ENCODE results near the gene TMEM144. TPM values are rescaled to one million over a fixed set of nuclear protein-coding genes. Genes with fewer than 3 reads are reported as not detected.

The TMEM144 gene
- total and polyA plus RNA-seq, 5 donors, result 6.9 to 18.3 (median 13.1) TPM

DNA sequence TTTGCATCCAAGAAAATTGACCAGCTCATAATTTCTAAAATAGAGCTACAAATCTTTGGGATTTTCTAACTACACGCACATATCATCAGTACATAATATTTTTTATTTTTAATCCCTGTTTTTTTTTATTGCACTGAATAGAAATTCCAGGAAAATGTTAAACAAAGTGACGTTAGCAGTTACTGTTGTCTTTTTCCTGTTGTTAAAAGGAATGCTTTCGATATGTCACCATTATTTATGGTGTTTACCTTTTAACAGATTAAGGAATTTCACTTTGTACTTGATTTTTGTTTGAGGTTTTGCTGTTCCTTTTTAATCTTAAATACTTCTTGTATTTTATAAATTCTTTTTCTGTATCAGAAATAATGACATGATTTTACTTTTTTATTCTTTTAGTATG, 89.7 kb downstream of the TMEM144 start:
- no peaks in the 10 kb centered on the region for H3K9me3 ChIP-seq (ENCODE audit: control insufficient read depth, low read length)
- no peak overlapping the region for H3K4me3 ChIP-seq (ENCODE audit: low read length)
- H3K27ac ChIP-seq (ENCODE audit: low read length), result no peak overlapping the region
- 57% methylated on average over 3 of the region's 3 CpGs for WGBS
- H3K4me1 ChIP-seq (ENCODE audit: control insufficient read depth, insufficient read depth, low read length), result no peaks in the 10 kb centered on the region
- H3K27me3 ChIP-seq (ENCODE audit: control insufficient read depth, insufficient read depth), result no peaks in the 10 kb centered on the region
- intact Hi-C loops (cut with DNase I), result no loop called here
- no peak for ATAC-seq
- no peak for DNase-seq

DNA sequence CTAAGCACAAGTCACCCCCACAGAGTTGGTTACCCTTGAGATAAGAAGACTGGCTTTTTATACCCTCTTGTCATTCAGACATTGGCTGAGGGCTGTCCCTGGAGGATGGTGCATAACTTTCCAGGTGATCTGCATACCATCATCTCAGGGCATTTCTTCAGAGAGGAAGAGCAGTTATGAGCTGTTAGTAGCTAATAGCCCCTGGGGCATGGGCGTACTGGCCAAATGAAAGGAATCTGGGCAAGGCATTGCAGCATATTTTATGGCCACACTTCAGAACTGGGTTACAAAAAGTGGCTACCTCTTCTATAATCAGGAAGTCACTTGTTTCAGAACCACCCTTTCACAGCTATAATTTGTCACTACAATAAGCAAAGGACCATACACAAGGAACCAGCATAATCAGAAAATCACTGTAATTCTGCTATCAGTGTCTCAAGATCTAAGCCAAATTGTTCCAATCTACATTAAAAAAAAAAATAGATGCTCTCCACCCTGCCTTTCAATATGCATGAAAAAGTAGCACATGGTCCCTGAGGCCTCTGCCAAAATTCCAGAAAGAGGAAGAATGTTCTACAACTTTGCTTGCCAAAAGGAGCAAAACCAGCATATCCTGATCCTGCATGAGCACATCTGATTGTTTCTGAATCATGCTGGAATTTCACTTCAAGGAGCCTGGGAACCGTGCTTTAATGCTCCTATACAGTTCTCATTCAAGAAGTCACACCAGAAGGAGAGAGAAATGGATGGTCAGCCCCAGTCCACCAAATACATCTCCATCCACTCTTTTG, 92.0 kb downstream of the TMEM144 start:
- Histone ChIP-seq H3K4me1 (ENCODE audit: control insufficient read depth, insufficient read depth, low read length) (no peaks in the 10 kb centered on the region), H3K27me3 (ENCODE audit: control insufficient read depth, insufficient read depth) (no peaks in the 10 kb centered on the region), H3K4me3 (ENCODE audit: low read length) (no peak overlapping the region), H3K9me3 (ENCODE audit: control insufficient read depth, low read length) (no peaks in the 10 kb centered on the region), H3K27ac (ENCODE audit: low read length) (no peak overlapping the region)
- no peak for DNase-seq
- intact Hi-C loops (cut with DNase I), result no loop called here
- WGBS, result 62% methylated on average over 2 of the region's 2 CpGs
- no peak for ATAC-seq

DNA sequence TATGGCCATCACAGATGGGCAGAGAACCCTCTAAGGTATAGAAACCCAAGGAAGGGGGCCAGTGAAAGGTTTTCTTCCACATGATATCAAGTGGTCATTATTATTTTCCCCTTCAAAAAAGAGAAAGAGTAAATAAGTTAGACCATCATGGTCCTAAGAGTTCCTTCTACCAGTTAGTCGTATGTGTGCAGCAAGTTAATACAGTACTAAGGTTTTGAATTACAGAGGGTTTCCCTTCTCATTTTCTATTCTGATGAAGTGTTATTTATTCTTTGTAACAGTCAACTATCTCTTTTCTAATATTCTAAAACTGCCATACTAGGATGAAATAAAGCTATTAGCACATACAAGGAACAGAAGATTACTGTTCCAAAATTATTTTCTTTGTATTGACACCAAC, 94.4 kb downstream of the TMEM144 start:
- ATAC-seq (no peak), DNase-seq (no peak)
- Histone ChIP-seq H3K4me3 (ENCODE audit: low read length) (no peak overlapping the region), H3K9me3 (ENCODE audit: control insufficient read depth, low read length) (no peaks in the 10 kb centered on the region), H3K27me3 (ENCODE audit: control insufficient read depth, insufficient read depth) (no peaks in the 10 kb centered on the region), H3K27ac (ENCODE audit: low read length) (no peak overlapping the region), H3K4me1 (ENCODE audit: control insufficient read depth, insufficient read depth, low read length) (no peaks in the 10 kb centered on the region)
- WGBS, result 81% methylated on average over 1 of the region's 1 CpG
- intact Hi-C loops (cut with DNase I), result no loop called here

Other genes starting within 250 kb of the TMEM144 start
- gene GASK1B, start 37.5 kb upstream of the TMEM144 start, total RNA-seq, result 10 to 100 TPM; 62.9 to 81.4 (median 76.7) TPM
- 25.8 TPM for gene GASK1B, start 37.5 kb upstream of the TMEM144 start, polyA plus RNA-seq

Measured in right cardiac atrium (tissue), 5 donors.